Keratinocyte (primary cell): ENCODE data around the gene KPNA1.

Experiments used
- CTCF ChIP-seq, 3 experiments: IDR thresholded peaks in 1 of 3; conservative IDR thresholded peaks in 1 of 3; optimal IDR thresholded peaks in 1 of 3; 2 replicates in 2 of 3; 3 replicates in 1 of 3; pipeline versions ENCODE3 to v1.5.1; 2011; ENCODE audit warnings: low read length in 3 of 3, mild to moderate bottlenecking in 3 of 3, moderate library complexity in 2 of 3, control low read depth in 1 of 3, inconsistent platforms in 1 of 3; ENCODE audit not compliant: insufficient read depth in 2 of 3; ENCODE audit errors: extremely low read depth in 1 of 3
- EZH2 ChIP-seq: IDR thresholded peaks from one replicate; pipeline ENCODE4 v1.6.1; 2012; ENCODE audit warnings: inconsistent platforms, mild to moderate bottlenecking, low read length, moderate library complexity

- TF ChIP-seq CTCF (optimal IDR thresholded peaks at IDR 0.05 in 1 of 3, IDR thresholded peaks at IDR 0.05 in 1 of 3, conservative IDR thresholded peaks at IDR 0.05 in 1 of 3; ENCODE audit: extremely low read depth in 1 of 3, insufficient read depth in 2 of 3, low read length in 3 of 3): no peak
- no peak for TF ChIP-seq EZH2
Observed at GRCh38 chr3:122390665-122391064, 124.1 kb downstream of the KPNA1 start.
